Measurements from ENCODE around the gene CD59. TPM values are rescaled to one million over a fixed set of nuclear protein-coding genes. Genes with fewer than 3 reads are reported as not detected.
"Not testable (repeated sequence)": the region's sequence is repeated elsewhere in the genome, so short reads cannot be mapped to it uniquely, and the experiment has no call there.

The CD59 gene
- total RNA-seq, 1 donor from 2014 or later, result 718 TPM

- H3K4me1 Mint-ChIP-seq (ENCODE audit: low read depth), result peaks cover 61% of the 10 kb centered on the region
These were observed 1.6 kb downstream of the CD59 start for GRCh38 chr11:33734441-33735270.

GRCh38 chr11:33733980-33734379 lies 2.2 kb downstream of the CD59 start:
- Mint-ChIP-seq H3K27ac (ENCODE audit: unreplicated experiment) (peak overlapping the region; percentile 55), H3K4me1 (ENCODE audit: low read depth) (peaks cover 67% of the 10 kb centered on the region), H3K27me3 (ENCODE audit: low read depth) (no peaks in the 10 kb centered on the region)

More at GRCh38 chr11:33734441-33735270, 1.6 kb downstream of the CD59 start:
- DNase-seq (ENCODE audit: low spot score), result no peak
- Mint-ChIP-seq H3K27me3 (ENCODE audit: low read depth) (no peaks in the 10 kb centered on the region), H3K4me3 (ENCODE audit: unreplicated experiment) (peak overlapping the region; percentile 89), H3K27ac (ENCODE audit: unreplicated experiment) (peak overlapping the region; percentile 97), H3K36me3 (ENCODE audit: low read depth) (peaks cover 4% of the 10 kb centered on the region), H3K9me3 (ENCODE audit: low read depth) (no peaks in the 10 kb centered on the region)
- no peak for TF ChIP-seq CTCF (IDR thresholded peaks at IDR 0.05)

GRCh38 chr11:33731723-33732531 lies 4.3 kb downstream of the CD59 start:
- H3K9me3 Mint-ChIP-seq (ENCODE audit: low read depth), result no peaks in the 10 kb centered on the region
- H3K36me3 Mint-ChIP-seq (ENCODE audit: low read depth), result peaks cover 10% of the 10 kb centered on the region
- H3K4me3 Mint-ChIP-seq (ENCODE audit: unreplicated experiment), result no peak overlapping the region
- peaks cover 67% of the 10 kb centered on the region for H3K4me1 Mint-ChIP-seq (ENCODE audit: low read depth)
- H3K27me3 Mint-ChIP-seq (ENCODE audit: low read depth), result no peaks in the 10 kb centered on the region
- H3K27ac Mint-ChIP-seq (ENCODE audit: unreplicated experiment), result peak overlapping the region; percentile 9
- no peak for TF ChIP-seq CTCF (IDR thresholded peaks at IDR 0.05)
- DNase-seq (ENCODE audit: low spot score), result no peak

More at GRCh38 chr11:33733980-33734379, 2.2 kb downstream of the CD59 start:
- no peak for TF ChIP-seq CTCF (IDR thresholded peaks at IDR 0.05)
- DNase-seq (ENCODE audit: low spot score), result no peak
- H3K36me3 Mint-ChIP-seq (ENCODE audit: low read depth), result peaks cover 6% of the 10 kb centered on the region
- H3K4me3 Mint-ChIP-seq (ENCODE audit: unreplicated experiment), result peak overlapping the region; percentile 89
- no peaks in the 10 kb centered on the region for H3K9me3 Mint-ChIP-seq (ENCODE audit: low read depth)

GRCh38 chr11:33730716-33731115 lies 5.5 kb downstream of the CD59 start:
- no peak overlapping the region for H3K27ac Mint-ChIP-seq (ENCODE audit: unreplicated experiment)
- peaks cover 10% of the 10 kb centered on the region for H3K36me3 Mint-ChIP-seq (ENCODE audit: low read depth)
- no peaks in the 10 kb centered on the region for H3K27me3 Mint-ChIP-seq (ENCODE audit: low read depth)
- H3K4me3 Mint-ChIP-seq (ENCODE audit: unreplicated experiment), result no peak overlapping the region
- DNase-seq (ENCODE audit: low spot score), result no peak
- no peaks in the 10 kb centered on the region for H3K9me3 Mint-ChIP-seq (ENCODE audit: low read depth)
- no peak for TF ChIP-seq CTCF (IDR thresholded peaks at IDR 0.05)
- peaks cover 73% of the 10 kb centered on the region for H3K4me1 Mint-ChIP-seq (ENCODE audit: low read depth)

- not testable (repeated sequence) for H3K9me3 Mint-ChIP-seq (ENCODE audit: low read depth); DNase-seq (ENCODE audit: low spot score); H3K27ac Mint-ChIP-seq (ENCODE audit: unreplicated experiment); H3K4me3 Mint-ChIP-seq (ENCODE audit: unreplicated experiment); H3K27me3 Mint-ChIP-seq (ENCODE audit: low read depth)
- peaks cover 10% of the 10 kb centered on the region for H3K36me3 Mint-ChIP-seq (ENCODE audit: low read depth)
- peaks cover 77% of the 10 kb centered on the region for H3K4me1 Mint-ChIP-seq (ENCODE audit: low read depth)
These were observed 7.1 kb downstream of the CD59 start for GRCh38 chr11:33729072-33729664.

GRCh38 chr11:33727539-33727938 lies 8.7 kb downstream of the CD59 start:
- H3K36me3 Mint-ChIP-seq (ENCODE audit: low read depth); H3K27me3 Mint-ChIP-seq (ENCODE audit: low read depth); H3K9me3 Mint-ChIP-seq (ENCODE audit: low read depth); H3K27ac Mint-ChIP-seq (ENCODE audit: unreplicated experiment); H3K4me3 Mint-ChIP-seq (ENCODE audit: unreplicated experiment); DNase-seq (ENCODE audit: low spot score): not testable (repeated sequence)
- peaks cover 80% of the 10 kb centered on the region for H3K4me1 Mint-ChIP-seq (ENCODE audit: low read depth)
